ENCODE data around the gene HINT3. TPM values are rescaled to one million over a fixed set of nuclear protein-coding genes. Genes with fewer than 3 reads are reported as not detected.
"Not testable (repeated sequence)": the region's sequence is repeated elsewhere in the genome, so short reads cannot be mapped to it uniquely, and the experiment has no call there.

Gene HINT3
- total RNA-seq, 4 donors from 2014 or later: 10.6 to 23.6 (median 20.2) TPM

- DNase-seq (ENCODE audit: low spot score) (no peak), ATAC-seq (ENCODE audit: low FRiP score) (no peak)
- no peak for TF ChIP-seq CTCF (IDR thresholded peaks at IDR 0.05)
Observed at GRCh38 chr6:125926711-125927110, 29.9 kb upstream of the HINT3 start.

GRCh38 chr6:125927761-125928160 lies 28.8 kb upstream of the HINT3 start:
- ATAC-seq (ENCODE audit: low FRiP score) (no peak), DNase-seq (ENCODE audit: low spot score) (no peak)
- TF ChIP-seq CTCF (IDR thresholded peaks at IDR 0.05): no peak

- ATAC-seq (ENCODE audit: low FRiP score): peak; percentile 21
- DNase-seq (ENCODE audit: low spot score): no peak
- no peak for TF ChIP-seq CTCF (IDR thresholded peaks at IDR 0.05)
Observed at GRCh38 chr6:125930765-125931418, 25.7 kb upstream of the HINT3 start.

GRCh38 chr6:125931733-125932450 lies 24.7 kb upstream of the HINT3 start:
- ATAC-seq (ENCODE audit: low FRiP score) (no peak), DNase-seq (ENCODE audit: low spot score) (no peak)
- no peak for TF ChIP-seq CTCF (IDR thresholded peaks at IDR 0.05)

- no peak for TF ChIP-seq CTCF (IDR thresholded peaks at IDR 0.05)
- no peak for DNase-seq (ENCODE audit: low spot score)
- ATAC-seq (ENCODE audit: low FRiP score): no peak
Observed at GRCh38 chr6:125932451-125932795, 24.1 kb upstream of the HINT3 start.

- ATAC-seq (ENCODE audit: low FRiP score); DNase-seq (ENCODE audit: low spot score): not testable (repeated sequence)
Observed at GRCh38 chr6:125935520-125935919, 21.1 kb upstream of the HINT3 start.

GRCh38 chr6:125939026-125939425 lies 17.5 kb upstream of the HINT3 start:
- ATAC-seq (ENCODE audit: low FRiP score): no peak
- no peak for DNase-seq (ENCODE audit: low spot score)
- no peak for TF ChIP-seq CTCF (IDR thresholded peaks at IDR 0.05)
